DMS153 (cell line): Measurements from ENCODE around the gene VSX1.

Experiments
- DNase-seq: peaks from one replicate; lab custom pipeline; 2025; lab: John Stamatoyannopoulos, UW

Gene VSX1

DNA sequence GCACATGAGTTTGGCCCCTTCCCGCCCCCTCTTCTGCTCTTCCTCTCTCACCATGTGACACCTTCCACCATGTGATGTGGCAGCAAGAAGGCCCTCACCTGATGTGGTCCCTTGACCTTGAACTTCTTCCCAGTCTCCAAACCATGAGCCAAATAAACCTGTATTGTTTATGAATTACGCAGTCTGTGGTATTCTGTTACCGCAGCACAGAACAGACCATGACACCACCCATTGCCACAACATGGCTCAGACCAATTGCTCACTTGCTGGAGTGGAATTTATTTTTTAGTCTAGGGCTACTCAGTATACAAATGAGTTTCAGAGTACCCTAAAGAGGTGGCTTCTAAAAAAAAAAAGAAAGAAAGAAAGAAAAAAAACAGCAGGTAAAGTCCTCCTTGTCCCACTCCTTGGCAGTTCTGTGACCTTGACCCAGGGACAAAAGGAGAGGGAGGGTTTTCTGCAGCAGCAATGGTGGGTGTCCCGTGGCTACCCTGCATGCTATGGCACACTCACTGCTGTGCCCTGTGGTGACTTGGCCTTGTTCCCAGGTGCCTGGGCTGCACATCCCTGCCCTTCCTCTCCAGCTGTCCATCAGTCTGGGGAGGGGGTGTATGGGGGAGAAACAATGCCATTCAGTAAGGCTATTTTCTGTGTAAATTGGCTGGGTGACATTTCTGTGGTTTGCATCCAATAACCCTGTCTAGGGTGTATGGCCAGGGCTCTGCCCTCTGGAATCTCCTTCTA, 5.4 kb upstream of the VSX1 start:
- DNase-seq = no peak

DNA sequence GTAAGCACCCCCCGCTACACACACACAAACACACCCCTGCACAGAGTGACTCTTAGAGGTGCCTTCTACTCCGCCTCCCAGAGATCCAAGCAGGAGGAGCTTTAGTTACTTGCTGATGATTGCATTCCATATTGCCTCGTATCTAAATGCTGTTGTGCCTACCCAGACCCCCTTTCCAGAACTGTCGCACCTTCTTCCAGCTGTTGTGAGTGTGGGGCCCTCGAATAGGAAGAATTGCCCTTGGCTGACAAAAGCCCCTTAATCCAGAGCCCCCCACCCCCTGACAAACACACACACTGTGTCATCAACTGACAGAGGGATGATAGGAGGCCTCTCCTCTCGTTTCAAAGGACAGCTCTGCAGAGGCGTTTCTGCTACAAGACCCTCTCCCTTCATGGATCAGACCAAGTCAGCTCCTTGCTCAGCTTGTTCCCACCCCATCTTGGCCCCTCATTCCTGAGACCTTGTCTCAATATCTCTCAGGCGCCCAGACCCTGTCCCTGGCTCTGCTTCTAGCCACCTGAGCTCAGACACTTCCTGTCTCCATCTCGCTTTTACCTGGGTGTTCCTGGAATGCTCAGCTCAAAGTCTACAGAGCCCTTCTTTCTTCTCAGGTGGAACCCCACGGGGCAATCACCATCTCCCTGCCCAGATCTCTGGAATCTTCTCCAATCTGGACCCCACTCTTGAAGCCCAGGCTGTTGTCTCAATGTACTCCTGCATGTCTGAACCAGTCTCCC, 4.0 kb upstream of the VSX1 start:
- no peak for DNase-seq

- no peak for DNase-seq
Measured at GRCh38 chr20:25084626-25085187, 2.8 kb upstream of the VSX1 start.

GRCh38 chr20:25083773-25084625, 2.1 kb upstream of the VSX1 start:
- DNase-seq = no peak

GRCh38 chr20:25083141-25083772, 1.3 kb upstream of the VSX1 start:
- no peak for DNase-seq

DNA sequence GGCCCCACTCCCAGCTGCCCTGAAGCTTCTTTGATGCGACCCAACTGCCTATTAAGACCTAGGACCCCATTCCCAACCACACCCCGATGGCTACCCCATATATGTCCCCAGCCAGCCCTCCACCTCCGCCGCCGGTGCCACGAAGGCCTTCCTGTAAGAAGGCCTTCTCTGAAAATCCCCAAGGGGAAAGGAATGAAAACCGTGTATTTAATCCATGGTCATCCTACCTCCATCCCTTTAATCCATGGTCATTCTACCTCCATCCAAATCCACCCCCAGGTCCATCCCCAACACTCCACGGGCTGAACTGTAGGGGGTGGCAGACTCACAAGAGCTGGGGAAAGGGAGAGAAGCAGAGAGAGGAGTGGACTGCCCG, 545 bp upstream of the VSX1 start:
- DNase-seq = no peak

- DNase-seq = no peak
Measured at GRCh38 chr20:25081065-25081729, 744 bp downstream of the VSX1 start.

GRCh38 chr20:25079171-25079570, 2.8 kb downstream of the VSX1 start:
- DNase-seq = no peak

GRCh38 chr20:25078662-25079061, 3.3 kb downstream of the VSX1 start:
- DNase-seq = no peak

GRCh38 chr20:25077610-25078169, 4.3 kb downstream of the VSX1 start:
- no peak for DNase-seq

- DNase-seq = peak; percentile 69
Measured at GRCh38 chr20:25076731-25077609, 5.0 kb downstream of the VSX1 start.

DNA sequence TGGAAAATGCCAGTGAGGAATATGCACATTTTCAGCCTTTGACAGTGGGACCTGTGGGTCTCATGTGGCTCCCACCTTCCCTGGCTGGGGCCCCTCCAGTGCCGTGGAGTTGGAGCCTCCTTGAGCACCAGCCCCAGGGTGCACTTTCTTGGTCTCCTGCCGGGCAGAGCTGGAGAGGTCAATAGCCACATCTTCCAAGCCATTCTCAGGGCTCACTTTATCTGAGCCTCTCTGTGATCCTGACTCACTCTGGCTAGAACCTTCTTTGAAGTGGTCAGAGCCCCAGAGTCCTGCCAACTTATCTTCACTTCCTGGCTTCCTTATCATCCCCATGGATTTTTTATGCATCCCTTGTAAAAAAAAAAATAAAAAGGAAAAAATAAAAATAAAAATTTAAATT, 5.7 kb downstream of the VSX1 start:
- DNase-seq = no peak

GRCh38 chr20:25073544-25073943, 8.4 kb downstream of the VSX1 start:
- DNase-seq = no peak

DNA sequence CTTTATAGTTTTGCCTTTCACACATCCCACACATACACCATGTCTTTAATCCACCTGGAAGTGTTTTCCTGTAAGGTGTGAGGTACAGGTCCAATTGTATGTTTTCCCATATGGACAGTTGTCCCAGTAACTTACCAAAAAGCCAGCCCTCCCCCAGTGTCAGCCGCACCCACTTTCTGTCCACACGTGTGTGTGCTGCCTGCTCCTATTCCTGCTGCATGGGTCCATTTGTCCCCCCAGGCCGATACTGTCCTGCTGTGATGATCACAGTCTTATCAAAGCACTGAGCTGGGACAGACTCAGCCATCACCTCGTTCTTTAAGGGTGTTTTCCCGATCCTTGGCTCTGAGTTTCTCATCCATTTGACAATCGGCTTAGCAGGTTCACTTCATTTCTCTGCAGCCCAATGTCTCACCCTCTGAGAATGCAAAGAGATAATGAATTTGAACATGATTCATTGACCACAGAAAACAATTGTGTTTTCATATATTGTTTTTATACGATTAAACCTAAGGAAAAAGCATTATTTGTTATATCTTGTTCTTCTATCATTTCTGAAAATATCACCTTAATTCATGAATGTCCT, 9.6 kb downstream of the VSX1 start:
- no peak for DNase-seq

DNA sequence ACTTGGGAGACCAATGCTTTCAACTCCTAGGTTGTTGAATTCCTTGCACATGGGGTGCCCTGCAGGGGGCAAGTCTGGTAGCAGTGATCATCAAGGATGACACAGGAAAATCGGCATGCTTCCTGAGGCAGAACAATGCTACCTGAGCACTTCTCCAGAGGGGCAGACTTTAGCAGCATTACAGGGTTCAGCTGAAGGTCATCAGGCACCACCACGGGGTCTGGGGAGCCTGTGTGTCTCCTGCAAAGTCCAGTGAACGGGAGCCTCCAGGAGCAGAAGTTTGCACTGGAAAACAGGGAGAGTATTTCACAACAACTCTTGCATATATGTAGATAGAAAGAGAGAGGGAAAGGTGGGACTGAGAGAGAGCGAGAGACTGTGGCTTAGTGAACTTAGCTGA, 10.2 kb downstream of the VSX1 start:
- DNase-seq = no peak

GRCh38 chr20:25070821-25071473, 11.0 kb downstream of the VSX1 start:
- no peak for DNase-seq

- no peak for DNase-seq
Measured at GRCh38 chr20:25067102-25067987, 14.6 kb downstream of the VSX1 start.

- peak; percentile 51 for DNase-seq
Measured at GRCh38 chr20:25066386-25066785, 15.6 kb downstream of the VSX1 start.
